Psoas muscle (tissue), 8 donors: ENCODE results near the gene LMO7. TPM values are rescaled to one million over a fixed set of nuclear protein-coding genes. Genes with fewer than 3 reads are reported as not detected.
A peak's percentile ranks its signal among the peaks of the same experiment; 100 is the strongest.

ENCODE experiments used
- ATAC-seq, 4 donors: fragments of 200-7000 bp; cut with Tn5 transposase; one replicate each; pipeline ENCODE4 v1.9.1; 2020; ENCODE audit warnings: moderate library complexity in 3 of 4, mild to moderate bottlenecking in 2 of 4
- DNase-seq, 2 donors: peaks; one replicate each; pipeline ENCODE4 v3.0.0-alpha.2; 2020
- H3K27ac ChIP-seq: fragments of 200-600 bp; one replicate; pipeline ENCODE4 v1.8.0; 2022
- H3K27me3 ChIP-seq, 3 donors: fragments of 200-600 bp in 1 of 3; one replicate each; pipeline versions ENCODE4 v1.6.1 to v1.8.0; 2013 to 2022; ENCODE audit warnings: low read length in 2 of 3, mild to moderate bottlenecking in 2 of 3, moderate library complexity in 1 of 3; ENCODE audit not compliant: insufficient read depth in 3 of 3
- H3K36me3 ChIP-seq, 2 donors: fragments of 200-600 bp in 1 of 2; one replicate each; pipeline versions ENCODE4 v1.6.1 to v1.8.0; 2013 to 2022; ENCODE audit warnings: low read depth in 1 of 2, mild to moderate bottlenecking in 1 of 2, moderate library complexity in 1 of 2; ENCODE audit not compliant: insufficient read depth in 1 of 2
- H3K4me1 ChIP-seq: fragments of 200-600 bp; one replicate; pipeline ENCODE4 v1.8.0; 2022
- H3K4me3 ChIP-seq: fragments of 200-600 bp; one replicate; pipeline ENCODE4 v1.8.0; 2022; ENCODE audit warnings: mild to moderate bottlenecking
- H3K9me3 ChIP-seq: fragments of 200-600 bp; one replicate; pipeline ENCODE4 v1.8.0; 2022
- WGBS, 3 donors: extraction: QIAGEN DNeasy Blood & Tissue Kit; methylation state at CpG; one replicate each; pipeline versions ENCODE4 v1.1.6 to v1.1.7; 2013; 5-methylcytosine and 5-hydroxymethylcytosine counted together
- intact Hi-C, 2 donors: fragments of 100-400 bp; cut with DNase I; formaldehyde crosslinking; loops; one replicate each; pipeline versions ENCODE4 v1.11.0 to v1.14.2; 2022
- polyA plus RNA-seq, 3 donors: library from polyadenylated mRNA; stranded (reverse); fragments of 200-250 nt; gene quantifications; one replicate each; pipeline ENCODE4 v1.2.3, GENCODE V29; 2013
- total RNA-seq, 4 donors: library from RNA; stranded (reverse); fragmentation: NEBNext Ultra II Directional in 2 of 4; extraction: Animal tissue kit (Norgen Biotek cat#: 25700) in 2 of 4; gene quantifications; one replicate each; pipeline versions ENCODE4 v1.2.1 to v1.2.4, GENCODE V29; 2021 to 2023
- TF ChIP-seq, protein P1 (sequence below): fragments of 200-600 bp; IDR thresholded peaks from one replicate; pipeline ENCODE4 v1.8.0; 2022; ENCODE audit warnings: antibody characterized with exemption
- donor health status: healthy with polysubstance abuse.
- donor health status: DM: no; HTN: no; CAD: no; lungs with moderate emphysema.
- donor health status: Bipolar disorder and iron deficiency.
- donor health status: healthy.
- donor health status: DM: yes; HTN: yes; CAD: no.
- donor health status: DM: no; HTN: no; CAD: no.
- donor health status: DM: no; HTN: no; CAD: no.
- donor health status: DM: yes; HTN: yes; CAD: no.

LMO7 gene
- total and polyA plus RNA-seq, 7 donors: 15.3 to 271 (median 97.9) TPM

DNA sequence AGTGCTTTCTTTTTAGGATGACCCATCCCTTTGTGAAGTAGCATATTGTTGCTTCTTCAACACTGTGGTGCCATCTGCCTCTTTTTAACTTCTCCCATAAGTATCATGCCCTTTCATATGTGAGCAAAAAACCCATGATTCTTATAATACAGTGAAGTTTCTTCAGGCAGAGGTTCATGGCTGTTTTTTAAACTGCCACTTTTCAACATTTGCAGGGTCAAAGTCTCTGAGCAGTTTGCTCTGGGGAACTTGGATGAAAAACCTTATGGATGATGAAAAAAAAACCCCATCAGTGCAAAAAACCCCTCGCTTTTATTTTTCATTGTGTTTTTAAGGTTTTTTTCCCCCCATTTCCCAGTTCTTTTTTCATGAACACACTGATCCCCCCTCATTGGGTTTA is 158.5 kb downstream of the LMO7 start:
- H3K27ac ChIP-seq: no peak overlapping the region
- TF ChIP-seq, protein P1, sequence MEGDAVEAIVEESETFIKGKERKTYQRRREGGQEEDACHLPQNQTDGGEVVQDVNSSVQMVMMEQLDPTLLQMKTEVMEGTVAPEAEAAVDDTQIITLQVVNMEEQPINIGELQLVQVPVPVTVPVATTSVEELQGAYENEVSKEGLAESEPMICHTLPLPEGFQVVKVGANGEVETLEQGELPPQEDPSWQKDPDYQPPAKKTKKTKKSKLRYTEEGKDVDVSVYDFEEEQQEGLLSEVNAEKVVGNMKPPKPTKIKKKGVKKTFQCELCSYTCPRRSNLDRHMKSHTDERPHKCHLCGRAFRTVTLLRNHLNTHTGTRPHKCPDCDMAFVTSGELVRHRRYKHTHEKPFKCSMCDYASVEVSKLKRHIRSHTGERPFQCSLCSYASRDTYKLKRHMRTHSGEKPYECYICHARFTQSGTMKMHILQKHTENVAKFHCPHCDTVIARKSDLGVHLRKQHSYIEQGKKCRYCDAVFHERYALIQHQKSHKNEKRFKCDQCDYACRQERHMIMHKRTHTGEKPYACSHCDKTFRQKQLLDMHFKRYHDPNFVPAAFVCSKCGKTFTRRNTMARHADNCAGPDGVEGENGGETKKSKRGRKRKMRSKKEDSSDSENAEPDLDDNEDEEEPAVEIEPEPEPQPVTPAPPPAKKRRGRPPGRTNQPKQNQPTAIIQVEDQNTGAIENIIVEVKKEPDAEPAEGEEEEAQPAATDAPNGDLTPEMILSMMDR: no peak
- H3K4me3 ChIP-seq: no peak overlapping the region
- DNase-seq (no peak), ATAC-seq (no peak)
- H3K4me1 ChIP-seq: peaks cover 49% of the 10 kb centered on the region
- no peaks in the 10 kb centered on the region for H3K27me3 ChIP-seq
- 90 to 98% (median 91%) methylated on average over 1 of the region's 1 CpG for WGBS, 3 donors
- H3K9me3 ChIP-seq: no peaks in the 10 kb centered on the region
- intact Hi-C loops: loop anchor here in 1 of 2 donors (5.0 kb wide), 1 partner anchor 92 kb away; no protein-coding TSS in a partner anchor
- peaks cover 10 to 41% of the 10 kb centered on the region in 2 donors for H3K36me3 ChIP-seq

DNA sequence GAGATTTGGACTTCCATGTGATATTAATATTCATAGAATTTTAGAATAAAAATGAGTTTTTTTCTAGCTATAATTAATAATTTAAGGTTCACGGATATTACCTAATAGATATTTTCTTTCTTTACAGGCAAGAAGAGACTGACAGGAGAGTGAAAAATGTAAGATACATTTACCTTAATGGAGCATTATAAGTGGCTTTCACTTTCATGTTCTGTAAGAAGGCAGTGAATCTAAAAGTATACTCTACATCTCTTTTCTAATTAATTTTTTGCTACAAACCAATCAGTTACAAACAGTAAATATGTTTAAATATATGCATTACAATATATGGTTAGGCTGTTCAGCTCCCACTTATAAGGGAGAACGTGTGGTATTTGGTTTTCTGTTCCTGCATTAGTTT is 159.1 kb downstream of the LMO7 start:
- intact Hi-C loops: no loop called here
- H3K36me3 ChIP-seq: peaks cover 10 to 42% of the 10 kb centered on the region in 2 donors
- no peaks in the 10 kb centered on the region for H3K9me3 ChIP-seq
- H3K4me1 ChIP-seq: peaks cover 43% of the 10 kb centered on the region
- 95 to 98% (median 97%) methylated on average over 2 of the region's 2 CpGs for WGBS, 3 donors
- no peaks in the 10 kb centered on the region for H3K27me3 ChIP-seq
- no peak overlapping the region for H3K4me3 ChIP-seq
- H3K27ac ChIP-seq: no peak overlapping the region
- ATAC-seq: no peak
- no peak for DNase-seq
- TF ChIP-seq, protein P1: no peak

DNA sequence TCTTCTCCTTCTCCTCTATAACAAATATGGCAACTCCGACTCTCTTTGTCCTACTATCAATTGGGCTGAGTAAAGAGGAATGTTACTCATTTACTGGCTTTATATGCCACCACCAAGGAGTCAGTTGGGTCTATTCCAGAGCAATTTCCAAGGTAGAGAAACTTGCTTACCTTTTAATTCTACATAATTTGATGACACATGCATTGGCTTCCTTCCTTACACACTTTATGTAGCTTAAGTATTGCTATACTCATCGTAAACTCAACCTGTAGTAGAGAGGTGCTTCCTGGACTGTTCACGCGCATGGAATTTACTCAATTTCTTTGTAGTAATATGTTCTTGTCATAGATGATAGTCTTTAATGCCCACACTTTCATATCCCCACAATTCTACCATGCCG is 160.7 kb downstream of the LMO7 start:
- peak overlapping the region; percentile 63 for H3K27ac ChIP-seq
- no peaks in the 10 kb centered on the region for H3K27me3 ChIP-seq
- 98% methylated on average over 5 of the region's 5 CpGs for WGBS, 3 donors
- H3K9me3 ChIP-seq: no peaks in the 10 kb centered on the region
- TF ChIP-seq, protein P1: no peak
- no peak overlapping the region for H3K4me3 ChIP-seq
- H3K36me3 ChIP-seq: peaks cover 10 to 57% of the 10 kb centered on the region in 2 donors
- intact Hi-C loops: no loop called here
- H3K4me1 ChIP-seq: peaks cover 28% of the 10 kb centered on the region
- ATAC-seq (no peak), DNase-seq (no peak)

DNA sequence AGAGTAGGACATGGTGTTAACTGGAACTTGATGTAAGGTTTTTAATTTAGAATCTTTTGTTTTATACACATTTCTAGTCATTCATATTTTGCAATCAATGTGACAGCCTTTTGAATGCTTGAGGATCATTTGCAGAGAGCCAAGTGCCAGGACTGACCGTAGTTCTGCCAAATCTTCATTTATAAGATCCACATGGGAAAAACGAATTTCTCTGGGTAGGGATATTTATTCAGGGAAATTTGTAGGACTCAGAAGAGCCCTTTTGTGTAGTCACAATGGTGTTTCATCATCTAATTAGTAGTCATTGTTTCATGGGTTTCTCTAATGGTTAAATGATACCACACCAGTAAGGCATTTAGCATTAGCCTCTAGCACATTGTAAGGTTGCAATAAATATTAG is 161.1 kb downstream of the LMO7 start:
- TF ChIP-seq, protein P1: no peak
- Histone ChIP-seq H3K27ac (peak overlapping the region; percentile 63), H3K4me3 (no peak overlapping the region), H3K9me3 (no peaks in the 10 kb centered on the region), H3K4me1 (peaks cover 24% of the 10 kb centered on the region), H3K27me3 (no peaks in the 10 kb centered on the region), H3K36me3 (peaks cover 10 to 61% of the 10 kb centered on the region in 2 donors)
- DNase-seq: no peak
- intact Hi-C loops: no loop called here
- ATAC-seq: no peak
- 71 to 84% (median 79%) methylated on average over 2 of the region's 2 CpGs for WGBS, 3 donors

DNA sequence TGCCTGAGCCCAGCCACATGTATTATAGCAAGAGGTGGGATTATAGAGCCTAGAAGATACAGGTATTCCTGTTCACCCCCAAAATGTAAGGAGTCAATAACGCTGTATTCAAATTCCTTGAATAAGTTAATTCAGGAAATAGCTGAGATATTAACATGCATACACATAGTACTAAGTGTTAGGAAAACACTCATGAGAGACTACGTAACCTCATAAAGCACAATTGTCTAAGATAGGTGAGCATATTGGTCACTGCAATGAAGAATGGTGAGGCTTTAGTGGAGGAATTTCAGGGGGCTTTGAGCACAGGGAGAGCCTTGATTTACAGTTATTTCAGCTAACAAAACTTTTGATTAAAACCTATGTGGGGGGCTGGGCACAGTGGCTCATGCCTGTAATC is 161.6 kb downstream of the LMO7 start:
- intact Hi-C loops: no loop called here
- TF ChIP-seq, protein P1: no peak
- 95 to 99% (median 97%) methylated on average over 2 of the region's 2 CpGs for WGBS, 3 donors
- no peaks in the 10 kb centered on the region for H3K27me3 ChIP-seq
- ATAC-seq (no peak), DNase-seq (no peak)
- no peak overlapping the region for H3K4me3 ChIP-seq
- no peaks in the 10 kb centered on the region for H3K9me3 ChIP-seq
- peaks cover 20% of the 10 kb centered on the region for H3K4me1 ChIP-seq
- H3K27ac ChIP-seq: peak overlapping the region; percentile 63
- peaks cover 10 to 66% of the 10 kb centered on the region in 2 donors for H3K36me3 ChIP-seq
